Osteoblast (primary cell): ENCODE measurements around the gene RNASET2. TPM values are rescaled to one million over a fixed set of nuclear protein-coding genes. Genes with fewer than 3 reads are reported as not detected.

Experiments used
- DNase-seq: peaks from one replicate; pipeline ENCODE4 v3.0.0; 2011; ENCODE audit warnings: low spot score, mixed read lengths; ENCODE audit not compliant: insufficient read length; ENCODE audit errors: missing footprints
- H2AFZ ChIP-seq: 2 replicates; pipeline ENCODE4 v1.6.0; 2011; ENCODE audit warnings: mild to moderate bottlenecking, low read length
- H3K27ac ChIP-seq: 2 replicates; pipeline ENCODE4 v1.5.1; 2011; ENCODE audit warnings: mild to moderate bottlenecking, low read depth, low read length, moderate library complexity
- H3K27me3 ChIP-seq: 2 replicates; pipeline ENCODE4 v1.6.0; 2012; ENCODE audit warnings: mild to moderate bottlenecking, control low read depth, inconsistent platforms, low read length, moderate library complexity; ENCODE audit not compliant: insufficient read depth
- H3K36me3 ChIP-seq: 2 replicates; pipeline ENCODE4 v1.5.1; 2011; ENCODE audit warnings: mild to moderate bottlenecking, low read length, control low read depth, moderate library complexity; ENCODE audit not compliant: insufficient read depth
- H3K4me1 ChIP-seq: 2 replicates; pipeline ENCODE4 v1.5.1; 2011; ENCODE audit warnings: mild to moderate bottlenecking, low read length, control low read depth, moderate library complexity; ENCODE audit not compliant: insufficient read depth
- H3K4me2 ChIP-seq: 2 replicates; pipeline ENCODE4 v1.6.0; 2011; ENCODE audit warnings: mild to moderate bottlenecking, low read length; ENCODE audit not compliant: insufficient read depth
- H3K4me3 ChIP-seq: fragments of 200-600 bp; sonication (generic); 3 replicates; pipeline ENCODE4 v1.5.1; 2012; ENCODE audit warnings: mild to moderate bottlenecking, low read length, inconsistent platforms; ENCODE audit not compliant: insufficient read depth
- H3K79me2 ChIP-seq: 2 replicates; pipeline ENCODE4 v1.6.0; 2012; ENCODE audit warnings: mild to moderate bottlenecking, low read length, control low read depth, inconsistent platforms; ENCODE audit not compliant: insufficient read depth
- H3K9me3 ChIP-seq: 2 replicates; pipeline ENCODE4 v1.5.1; 2011; ENCODE audit warnings: low read depth, low read length, control low read depth
- H4K20me1 ChIP-seq: 2 replicates; pipeline ENCODE4 v1.6.0; 2012; ENCODE audit warnings: mild to moderate bottlenecking, low read length, control low read depth; ENCODE audit not compliant: insufficient read depth
- total RNA-seq: library from RNA; depleted of rRNA; stranded (reverse); fragments of >200 nt; gene quantifications from 2 replicates; pipeline ENCODE4 v1.2.3, GENCODE V29; 2012
- TF ChIP-seq, protein P1 (sequence below): IDR thresholded peaks from 2 replicates; pipeline ENCODE4 v1.5.1; 2011; ENCODE audit warnings: mild to moderate bottlenecking, low read depth, low read length, moderate library complexity; ENCODE audit errors: extremely low read depth

Gene RNASET2
- total RNA-seq, 1 donor = 47.8 TPM

DNA sequence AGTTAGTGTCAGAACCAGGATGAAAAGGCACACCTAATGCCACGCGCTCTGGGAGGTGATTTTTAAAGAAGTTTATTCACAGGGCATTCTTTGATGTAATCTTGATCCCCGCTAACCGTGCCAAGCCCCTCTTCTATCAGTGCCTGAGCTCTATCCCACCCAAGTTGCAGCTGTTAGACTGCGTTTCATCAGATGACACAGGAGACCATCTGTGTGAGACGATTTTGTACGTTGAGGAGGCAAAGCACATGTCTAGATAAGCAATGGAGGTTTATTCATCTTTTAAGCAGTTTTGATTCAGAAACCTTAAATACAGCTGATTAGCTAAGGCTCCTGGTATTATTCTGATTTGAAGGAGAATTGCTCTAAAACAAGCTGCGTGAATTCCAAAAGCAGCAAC is 18.6 kb downstream of the RNASET2 start:
- no peak overlapping the region for H3K4me2 ChIP-seq
- no peak for DNase-seq
- no peaks in the 10 kb centered on the region for H3K9me3 ChIP-seq
- H3K4me1 ChIP-seq = no peaks in the 10 kb centered on the region
- no peak overlapping the region for H2AFZ ChIP-seq
- TF ChIP-seq, protein P1, sequence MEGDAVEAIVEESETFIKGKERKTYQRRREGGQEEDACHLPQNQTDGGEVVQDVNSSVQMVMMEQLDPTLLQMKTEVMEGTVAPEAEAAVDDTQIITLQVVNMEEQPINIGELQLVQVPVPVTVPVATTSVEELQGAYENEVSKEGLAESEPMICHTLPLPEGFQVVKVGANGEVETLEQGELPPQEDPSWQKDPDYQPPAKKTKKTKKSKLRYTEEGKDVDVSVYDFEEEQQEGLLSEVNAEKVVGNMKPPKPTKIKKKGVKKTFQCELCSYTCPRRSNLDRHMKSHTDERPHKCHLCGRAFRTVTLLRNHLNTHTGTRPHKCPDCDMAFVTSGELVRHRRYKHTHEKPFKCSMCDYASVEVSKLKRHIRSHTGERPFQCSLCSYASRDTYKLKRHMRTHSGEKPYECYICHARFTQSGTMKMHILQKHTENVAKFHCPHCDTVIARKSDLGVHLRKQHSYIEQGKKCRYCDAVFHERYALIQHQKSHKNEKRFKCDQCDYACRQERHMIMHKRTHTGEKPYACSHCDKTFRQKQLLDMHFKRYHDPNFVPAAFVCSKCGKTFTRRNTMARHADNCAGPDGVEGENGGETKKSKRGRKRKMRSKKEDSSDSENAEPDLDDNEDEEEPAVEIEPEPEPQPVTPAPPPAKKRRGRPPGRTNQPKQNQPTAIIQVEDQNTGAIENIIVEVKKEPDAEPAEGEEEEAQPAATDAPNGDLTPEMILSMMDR = no peak
- no peaks in the 10 kb centered on the region for H4K20me1 ChIP-seq
- no peaks in the 10 kb centered on the region for H3K36me3 ChIP-seq
- H3K79me2 ChIP-seq = no peaks in the 10 kb centered on the region
- no peak overlapping the region for H3K27ac ChIP-seq
- H3K4me3 ChIP-seq = no peak overlapping the region
- H3K27me3 ChIP-seq = no peaks in the 10 kb centered on the region

DNA sequence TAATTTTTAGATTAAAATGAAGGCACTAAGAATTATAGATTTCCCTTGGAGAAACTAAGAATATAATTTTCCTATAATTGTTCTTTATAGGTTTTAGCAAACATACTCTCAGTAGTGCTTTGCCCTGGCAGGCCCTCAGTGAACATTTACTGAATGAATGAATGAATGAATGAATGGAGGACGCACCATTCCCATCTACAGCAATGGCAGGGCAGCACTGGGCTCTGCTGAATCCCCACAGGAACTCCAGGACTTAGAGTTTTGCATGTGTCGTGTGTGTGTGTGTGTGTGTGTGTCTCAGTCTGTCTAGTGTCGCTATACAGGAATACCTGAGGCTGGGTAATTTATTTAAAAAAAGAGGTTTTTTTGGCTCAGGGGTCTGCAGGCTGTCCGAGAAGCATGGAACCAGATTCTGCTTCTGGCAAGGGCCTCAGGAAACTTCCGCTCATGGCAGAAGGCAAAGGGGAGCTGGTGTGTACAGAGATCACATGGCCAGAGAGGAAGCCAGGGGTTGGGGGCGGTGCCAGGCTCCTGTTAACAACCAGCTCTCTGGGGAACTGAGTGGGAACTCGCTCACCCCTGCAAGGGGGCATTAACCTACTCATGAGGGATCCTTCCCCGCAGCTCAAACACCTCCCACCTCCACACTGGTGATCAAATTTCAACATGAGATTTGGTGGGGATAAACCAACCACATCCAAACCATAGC is 20.1 kb downstream of the RNASET2 start:
- Histone ChIP-seq H3K4me1 (no peaks in the 10 kb centered on the region), H3K27ac (no peak overlapping the region), H3K4me3 (no peak overlapping the region), H2AFZ (no peak overlapping the region), H4K20me1 (no peaks in the 10 kb centered on the region), H3K79me2 (no peaks in the 10 kb centered on the region), H3K36me3 (no peaks in the 10 kb centered on the region), H3K27me3 (no peaks in the 10 kb centered on the region), H3K9me3 (no peaks in the 10 kb centered on the region), H3K4me2 (no peak overlapping the region)
- no peak for DNase-seq
- TF ChIP-seq, protein P1 = no peak

DNA sequence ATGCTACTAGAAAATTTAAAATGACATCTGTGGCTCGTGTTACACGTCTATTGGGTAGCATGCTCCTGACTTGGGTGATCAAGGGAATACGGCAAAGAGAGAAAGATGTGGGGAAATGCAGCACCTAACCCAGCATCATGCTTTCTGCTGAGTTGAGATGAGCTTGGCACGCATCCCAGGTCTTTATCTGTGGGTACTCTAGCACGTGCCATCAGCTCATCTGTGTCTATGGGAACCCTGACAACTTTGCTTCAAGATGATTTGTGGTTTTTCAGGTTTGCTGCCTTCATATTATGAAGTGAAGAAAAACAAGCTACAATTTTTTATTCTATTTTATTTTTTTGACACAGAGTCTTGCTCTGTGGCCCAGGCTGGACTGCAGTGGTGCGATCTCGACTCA is 21.0 kb downstream of the RNASET2 start:
- Histone ChIP-seq H3K27me3 (no peaks in the 10 kb centered on the region), H3K27ac (no peak overlapping the region), H3K4me3 (no peak overlapping the region), H3K79me2 (no peaks in the 10 kb centered on the region), H3K4me1 (no peaks in the 10 kb centered on the region), H3K36me3 (no peaks in the 10 kb centered on the region), H2AFZ (no peak overlapping the region), H3K4me2 (no peak overlapping the region), H4K20me1 (no peaks in the 10 kb centered on the region), H3K9me3 (no peaks in the 10 kb centered on the region)
- TF ChIP-seq, protein P1 = no peak
- no peak for DNase-seq

DNA sequence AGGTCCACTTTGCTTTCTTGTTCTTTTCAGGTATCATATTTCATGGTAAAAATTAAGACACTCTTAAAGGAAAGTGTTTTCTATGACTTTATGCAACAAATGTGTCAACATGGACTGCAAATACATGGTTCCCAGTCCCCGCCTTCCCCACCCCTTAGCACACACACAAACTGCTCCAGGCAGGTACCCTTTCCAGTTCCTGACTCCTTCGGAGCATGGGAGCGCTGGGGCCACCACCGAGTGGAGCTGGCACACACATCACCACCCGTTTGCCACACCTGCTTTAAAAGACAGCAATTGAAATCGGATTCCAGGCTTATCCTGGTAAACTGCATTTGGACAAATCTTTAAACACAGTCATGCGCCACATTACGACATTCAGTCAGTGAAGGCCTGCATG is 22.2 kb downstream of the RNASET2 start:
- no peak for DNase-seq
- Histone ChIP-seq H3K79me2 (no peaks in the 10 kb centered on the region), H3K27me3 (no peaks in the 10 kb centered on the region), H3K9me3 (no peaks in the 10 kb centered on the region), H3K4me1 (no peaks in the 10 kb centered on the region), H4K20me1 (no peaks in the 10 kb centered on the region), H3K27ac (no peak overlapping the region), H3K4me2 (no peak overlapping the region), H3K36me3 (no peaks in the 10 kb centered on the region), H2AFZ (no peak overlapping the region), H3K4me3 (no peak overlapping the region)
- TF ChIP-seq, protein P1 = no peak
